Measurements from ENCODE around the gene NEO1.
"Not testable (repeated sequence)": the region's sequence is repeated elsewhere in the genome, so short reads cannot be mapped to it uniquely, and the experiment has no call there.

NEO1 gene

DNA sequence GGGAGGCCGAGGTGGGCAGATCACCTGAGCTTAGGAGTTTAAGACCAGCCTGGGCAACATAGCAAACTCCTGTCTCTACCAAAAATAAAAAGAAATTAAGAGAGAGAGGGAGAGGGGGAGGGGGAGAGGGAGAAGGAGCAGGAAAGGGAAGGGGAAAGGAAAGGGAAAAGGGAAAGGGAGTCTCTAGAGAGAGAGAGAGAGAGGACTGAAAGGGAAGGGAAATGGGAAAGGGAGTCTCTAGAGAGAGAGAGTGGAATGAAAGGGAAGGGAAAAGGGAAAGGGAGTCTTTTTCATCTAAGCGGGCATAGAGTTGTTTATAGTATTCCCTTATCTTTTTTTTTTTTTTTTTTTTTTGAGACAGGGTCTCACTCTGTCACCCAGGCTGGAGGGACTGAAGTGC is 148.1 kb downstream of the NEO1 start:
- Histone ChIP-seq H3K36me3 (replicated peaks) (no peaks in the 10 kb centered on the region), H3K27me3 (replicated peaks) (no peaks in the 10 kb centered on the region), H3K4me3 (ENCODE audit: low read depth, low read length) (no peak overlapping the region), H3K27ac (no peak overlapping the region)
- TF ChIP-seq, protein P1, sequence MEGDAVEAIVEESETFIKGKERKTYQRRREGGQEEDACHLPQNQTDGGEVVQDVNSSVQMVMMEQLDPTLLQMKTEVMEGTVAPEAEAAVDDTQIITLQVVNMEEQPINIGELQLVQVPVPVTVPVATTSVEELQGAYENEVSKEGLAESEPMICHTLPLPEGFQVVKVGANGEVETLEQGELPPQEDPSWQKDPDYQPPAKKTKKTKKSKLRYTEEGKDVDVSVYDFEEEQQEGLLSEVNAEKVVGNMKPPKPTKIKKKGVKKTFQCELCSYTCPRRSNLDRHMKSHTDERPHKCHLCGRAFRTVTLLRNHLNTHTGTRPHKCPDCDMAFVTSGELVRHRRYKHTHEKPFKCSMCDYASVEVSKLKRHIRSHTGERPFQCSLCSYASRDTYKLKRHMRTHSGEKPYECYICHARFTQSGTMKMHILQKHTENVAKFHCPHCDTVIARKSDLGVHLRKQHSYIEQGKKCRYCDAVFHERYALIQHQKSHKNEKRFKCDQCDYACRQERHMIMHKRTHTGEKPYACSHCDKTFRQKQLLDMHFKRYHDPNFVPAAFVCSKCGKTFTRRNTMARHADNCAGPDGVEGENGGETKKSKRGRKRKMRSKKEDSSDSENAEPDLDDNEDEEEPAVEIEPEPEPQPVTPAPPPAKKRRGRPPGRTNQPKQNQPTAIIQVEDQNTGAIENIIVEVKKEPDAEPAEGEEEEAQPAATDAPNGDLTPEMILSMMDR (IDR thresholded peaks at IDR 0.05; ENCODE audit: low read depth, low read length, missing control alignments) = no peak
- in situ Hi-C loops (cut with HindIII; ENCODE audit: low pct_ligation_motif_present, low sequenced_read_pairs) = no loop called here
- DNase-seq = no peak

DNA sequence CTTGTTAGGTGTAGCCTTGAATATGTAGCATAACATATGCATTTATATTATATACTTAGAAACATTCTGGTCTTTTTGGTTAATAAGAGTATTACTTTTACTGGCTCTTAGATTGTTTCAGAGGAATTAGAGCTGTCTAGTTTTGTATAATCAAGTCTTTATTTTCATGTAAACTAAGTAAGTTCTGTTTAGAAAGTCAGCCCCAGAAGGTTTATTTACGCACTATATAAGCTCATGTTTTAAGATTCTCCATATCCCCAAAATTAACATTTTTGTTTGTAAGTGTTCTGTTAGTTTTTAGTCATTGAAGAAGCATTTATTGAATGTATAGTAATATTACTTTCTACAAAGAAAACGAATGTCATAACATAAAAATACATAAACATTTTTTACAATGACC is 158.4 kb downstream of the NEO1 start:
- in situ Hi-C loops (cut with HindIII; ENCODE audit: low pct_ligation_motif_present, low sequenced_read_pairs) = no loop called here
- Histone ChIP-seq H3K27me3 (replicated peaks) (no peaks in the 10 kb centered on the region), H3K4me3 (ENCODE audit: low read depth, low read length) (no peak overlapping the region), H3K36me3 (replicated peaks) (no peaks in the 10 kb centered on the region), H3K27ac (no peak overlapping the region)
- no peak for DNase-seq
- TF ChIP-seq, protein P1 (IDR thresholded peaks at IDR 0.05; ENCODE audit: low read depth, low read length, missing control alignments) = no peak

DNA sequence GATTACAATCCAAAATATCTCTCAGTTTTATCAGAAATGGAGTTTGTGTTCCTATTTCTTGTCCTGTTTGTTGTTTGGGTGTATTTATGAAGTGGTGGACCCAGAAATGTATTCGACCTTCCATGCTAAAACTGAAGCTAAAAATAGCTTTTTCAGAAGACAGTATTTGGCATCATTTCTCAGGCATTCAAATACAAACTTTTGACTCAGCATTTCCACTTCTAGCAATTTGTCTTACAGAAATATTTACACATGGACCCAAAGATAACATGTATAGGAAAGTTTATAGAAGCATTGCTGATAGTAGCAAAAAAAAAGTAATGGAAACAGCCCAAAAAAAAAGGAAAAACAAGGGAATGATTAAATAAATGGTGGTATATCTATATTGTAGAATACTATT is 160.2 kb downstream of the NEO1 start:
- Histone ChIP-seq H3K4me3 (ENCODE audit: low read depth, low read length) (no peak overlapping the region), H3K27me3 (replicated peaks) (no peaks in the 10 kb centered on the region), H3K27ac (no peak overlapping the region), H3K36me3 (replicated peaks) (no peaks in the 10 kb centered on the region)
- TF ChIP-seq, protein P1 (IDR thresholded peaks at IDR 0.05; ENCODE audit: low read depth, low read length, missing control alignments) = no peak
- no peak for DNase-seq
- in situ Hi-C loops (cut with HindIII; ENCODE audit: low pct_ligation_motif_present, low sequenced_read_pairs) = no loop called here

DNA sequence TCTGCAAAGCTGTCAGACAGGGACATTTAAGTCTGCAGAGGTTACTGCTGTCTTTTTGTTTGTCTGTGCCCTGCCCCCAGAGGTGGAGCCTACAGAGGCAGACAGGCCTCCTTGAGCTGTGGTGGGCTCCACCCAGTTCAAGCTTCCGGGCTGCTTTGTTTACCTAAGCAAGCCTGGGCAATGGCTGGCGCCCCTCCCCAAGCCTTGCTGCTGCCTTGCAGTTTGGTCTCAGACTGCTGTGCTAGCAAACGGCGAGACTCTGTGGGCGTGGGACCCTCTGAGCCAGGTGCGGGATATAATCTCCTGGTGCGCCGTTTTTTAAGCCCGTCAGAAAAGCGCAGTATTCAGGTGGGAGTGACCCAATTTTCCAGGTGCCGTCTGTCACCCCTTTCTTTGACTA is 169.2 kb downstream of the NEO1 start:
- in situ Hi-C loops (cut with HindIII; ENCODE audit: low pct_ligation_motif_present, low sequenced_read_pairs); H3K27ac ChIP-seq; H3K27me3 ChIP-seq (replicated peaks); DNase-seq; H3K4me3 ChIP-seq (ENCODE audit: low read depth, low read length); H3K36me3 ChIP-seq (replicated peaks): not testable (repeated sequence)

DNA sequence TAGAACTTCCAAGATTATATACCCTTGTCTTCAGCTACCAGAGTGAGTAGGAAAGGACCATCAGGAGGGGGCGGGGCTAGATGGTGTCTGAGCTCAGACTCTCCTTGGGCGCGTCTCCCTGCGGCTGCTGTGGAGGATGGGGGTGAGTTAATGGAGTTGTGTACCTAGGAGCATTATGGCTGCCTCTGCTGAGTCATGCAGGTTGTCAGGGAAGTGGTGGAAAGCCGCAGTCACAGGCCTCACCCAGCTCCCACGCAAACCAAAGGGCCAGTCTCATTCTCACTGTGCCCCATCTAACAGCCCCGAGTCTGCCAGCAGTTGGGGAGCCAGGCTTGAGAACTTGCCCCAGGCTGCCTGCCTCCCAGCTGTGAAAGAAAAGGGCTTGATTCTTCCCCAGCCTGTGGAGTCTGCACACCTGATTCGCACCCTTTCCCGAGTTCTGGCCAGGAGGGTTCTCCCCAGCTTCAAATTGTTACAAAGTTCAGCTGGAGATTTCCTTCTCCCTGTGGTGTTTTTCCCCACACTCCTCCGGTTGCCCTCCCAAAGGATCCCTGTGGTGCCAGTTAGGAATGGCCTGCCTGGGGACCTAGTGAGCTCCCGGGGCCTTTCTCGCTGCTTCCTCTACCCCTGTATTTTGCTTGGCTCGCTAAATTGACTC is 173.2 kb downstream of the NEO1 start:
- DNase-seq = no peak
- in situ Hi-C loops (cut with HindIII; ENCODE audit: low pct_ligation_motif_present, low sequenced_read_pairs) = no loop called here

DNA sequence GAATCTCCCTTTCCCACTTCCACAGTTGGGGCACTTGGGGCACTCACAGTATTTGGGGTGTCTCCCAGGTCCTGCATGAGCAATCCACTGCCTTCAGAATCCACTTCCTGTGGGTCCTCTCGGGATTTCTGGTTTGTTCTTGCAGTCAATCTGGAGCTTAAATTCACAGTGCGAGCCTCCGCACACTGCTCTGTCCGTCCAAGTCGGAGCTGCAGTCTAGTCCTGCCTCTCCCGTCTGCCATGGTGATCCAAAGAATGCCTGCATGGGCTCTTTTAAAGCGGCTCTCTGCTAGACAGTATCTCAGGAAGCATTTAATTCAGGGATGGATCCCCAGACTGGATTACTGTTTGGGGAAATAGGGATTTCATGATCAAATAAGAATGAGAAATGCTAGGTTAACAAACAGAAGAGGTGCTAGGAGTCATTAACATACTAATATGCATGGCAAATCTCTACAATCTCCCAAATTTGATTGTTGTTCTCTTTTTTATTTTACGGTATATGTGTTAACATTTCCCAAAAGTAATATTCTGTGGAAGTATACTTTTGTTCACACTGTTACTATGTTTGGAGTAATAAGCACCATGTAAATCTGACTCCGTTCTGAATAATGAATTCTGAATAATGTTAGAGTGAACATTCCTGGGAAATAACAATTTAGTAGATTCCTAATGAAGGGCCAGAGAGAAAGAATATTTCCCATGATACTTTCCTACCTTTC is 174.0 kb downstream of the NEO1 start:
- Histone ChIP-seq H3K27ac (no peak overlapping the region), H3K27me3 (replicated peaks) (no peaks in the 10 kb centered on the region), H3K36me3 (replicated peaks) (no peaks in the 10 kb centered on the region), H3K4me3 (ENCODE audit: low read depth, low read length) (no peak overlapping the region)
- no peak for DNase-seq
- TF ChIP-seq, protein P1 (IDR thresholded peaks at IDR 0.05; ENCODE audit: low read depth, low read length, missing control alignments) = no peak
- in situ Hi-C loops (cut with HindIII; ENCODE audit: low pct_ligation_motif_present, low sequenced_read_pairs) = no loop called here

More for the DNA sequence above, 173.2 kb downstream of the NEO1 start:
- TF ChIP-seq, protein P1 (IDR thresholded peaks at IDR 0.05; ENCODE audit: low read depth, low read length, missing control alignments) = no peak
- H3K27ac ChIP-seq = no peak overlapping the region
- H3K4me3 ChIP-seq (ENCODE audit: low read depth, low read length) = no peak overlapping the region
- H3K27me3 ChIP-seq (replicated peaks) = no peaks in the 10 kb centered on the region
- no peaks in the 10 kb centered on the region for H3K36me3 ChIP-seq (replicated peaks)
